IPS-NIHi7 (cell line): Measurements from ENCODE around the gene PRKAR1B.

Source experiments
- DNase-seq: peaks from one replicate; pipeline ENCODE4 v3.0.0; 2012; ENCODE audit warnings: mixed read lengths; ENCODE audit errors: extremely low spot score

The PRKAR1B gene

GRCh38 chr7:727104-727805, at the start of gene PRKAR1B:
Gene PRKAR1B (minus strand): TSS chr7:727281. CDS start chr7:711505, 15,776 bp downstream.
- DNase-seq: peak; percentile 79

DNA sequence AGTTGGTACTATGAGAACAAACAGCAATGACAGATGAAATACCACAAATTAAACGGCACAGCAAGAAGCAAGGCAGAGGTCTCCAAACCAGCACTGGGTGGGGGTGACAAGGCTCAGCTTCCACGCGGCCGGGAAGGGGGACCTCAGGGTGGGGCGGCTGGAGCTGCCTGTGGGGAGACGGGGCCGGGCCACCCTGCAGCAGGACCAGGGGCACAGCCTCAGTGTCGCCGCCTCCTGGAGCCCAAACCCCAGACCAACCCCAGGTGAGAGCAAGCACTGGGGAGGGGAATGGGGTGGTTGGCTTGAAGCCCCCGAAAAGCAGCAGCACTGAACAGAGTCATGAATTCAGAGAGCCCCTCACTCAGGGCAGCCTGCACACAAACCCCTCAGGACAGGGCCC, 49.3 kb upstream of the PRKAR1B start:
- DNase-seq: no peak

- DNase-seq: peak; percentile 95
Observed at GRCh38 chr7:774161-775109, 47.4 kb upstream of the PRKAR1B start.

GRCh38 chr7:773622-773915, 46.5 kb upstream of the PRKAR1B start:
- no peak for DNase-seq

GRCh38 chr7:772861-773621, 46.0 kb upstream of the PRKAR1B start:
- DNase-seq: no peak

DNA sequence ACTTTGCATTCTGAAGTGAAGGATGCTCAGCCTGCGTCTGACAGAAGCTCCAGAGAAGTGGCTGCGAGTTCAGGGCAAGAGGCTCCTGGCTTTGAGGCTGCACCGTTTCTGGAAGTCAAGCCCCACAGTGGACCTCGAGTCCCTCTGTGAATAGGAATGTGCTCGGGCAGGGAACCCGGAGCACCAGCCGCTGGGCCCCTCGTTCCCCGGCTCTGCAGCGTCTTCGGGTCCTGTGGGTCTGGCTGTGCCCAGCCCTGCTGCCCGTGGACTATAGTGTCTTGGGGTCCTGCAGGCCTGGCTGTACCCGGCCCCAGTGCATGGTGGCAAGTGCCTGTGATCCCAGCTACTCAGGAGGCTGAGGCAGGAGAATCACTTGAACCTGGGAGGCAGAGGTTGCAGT, 45.3 kb upstream of the PRKAR1B start:
- no peak for DNase-seq

- no peak for DNase-seq
Observed at GRCh38 chr7:772005-772294, 44.9 kb upstream of the PRKAR1B start.

DNA sequence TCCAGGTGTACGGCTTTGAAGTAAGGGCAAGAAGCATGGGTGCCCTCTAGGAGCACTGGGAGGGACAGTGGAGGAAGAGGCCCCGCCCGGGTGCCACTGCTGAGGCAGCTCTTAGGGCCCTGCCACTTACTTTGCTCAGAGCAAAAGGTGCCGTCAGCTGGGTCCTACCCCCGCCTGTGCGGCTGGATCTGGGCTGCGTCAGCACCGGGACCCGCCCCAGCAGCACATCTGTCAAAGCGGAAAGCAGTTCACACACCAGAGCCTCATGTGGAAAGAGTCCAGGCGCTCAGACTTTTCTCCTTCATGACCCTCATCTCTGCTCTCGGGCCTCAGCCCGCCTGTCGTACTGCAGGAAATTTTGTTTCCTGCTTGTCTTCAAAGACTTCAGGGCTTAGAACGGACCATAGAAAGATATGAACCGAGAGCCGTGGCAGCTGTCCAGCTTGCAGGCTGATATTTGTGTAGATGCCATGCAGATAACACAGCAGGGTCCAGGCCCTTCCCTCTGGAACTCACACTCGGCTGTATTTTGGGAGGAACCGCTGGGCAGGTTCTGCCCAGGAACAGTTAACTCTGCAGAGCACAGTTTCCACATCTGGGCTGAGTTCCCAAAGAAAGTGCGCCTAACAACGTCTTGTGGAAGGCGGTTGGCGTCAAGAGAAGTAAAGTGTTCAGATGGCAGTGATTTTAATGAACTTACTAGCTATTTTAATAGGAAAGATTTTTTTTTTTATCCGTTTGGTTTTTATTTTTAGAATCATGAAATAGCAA, 44.3 kb upstream of the PRKAR1B start:
- DNase-seq: no peak

DNA sequence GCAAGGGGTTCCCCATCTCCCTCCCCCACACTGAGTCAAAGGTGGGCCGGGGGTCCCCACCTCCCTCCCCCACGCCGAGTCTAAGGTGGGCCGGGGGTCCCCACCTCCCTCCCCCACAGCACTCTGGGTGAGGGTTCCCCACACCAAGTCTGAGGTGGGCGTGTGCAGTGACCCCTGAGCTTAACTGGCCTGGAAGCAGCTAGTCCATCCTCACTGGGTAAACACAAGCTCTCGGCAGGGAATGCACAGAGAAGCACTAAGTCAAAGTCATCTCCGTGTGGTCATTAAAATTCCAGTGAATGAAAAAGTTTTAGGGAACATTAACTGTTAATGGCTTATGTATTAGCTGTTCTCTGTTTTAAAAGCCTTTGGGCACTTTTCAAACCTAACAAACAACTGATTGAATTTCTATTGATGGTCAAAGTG, 43.7 kb upstream of the PRKAR1B start:
- no peak for DNase-seq

DNA sequence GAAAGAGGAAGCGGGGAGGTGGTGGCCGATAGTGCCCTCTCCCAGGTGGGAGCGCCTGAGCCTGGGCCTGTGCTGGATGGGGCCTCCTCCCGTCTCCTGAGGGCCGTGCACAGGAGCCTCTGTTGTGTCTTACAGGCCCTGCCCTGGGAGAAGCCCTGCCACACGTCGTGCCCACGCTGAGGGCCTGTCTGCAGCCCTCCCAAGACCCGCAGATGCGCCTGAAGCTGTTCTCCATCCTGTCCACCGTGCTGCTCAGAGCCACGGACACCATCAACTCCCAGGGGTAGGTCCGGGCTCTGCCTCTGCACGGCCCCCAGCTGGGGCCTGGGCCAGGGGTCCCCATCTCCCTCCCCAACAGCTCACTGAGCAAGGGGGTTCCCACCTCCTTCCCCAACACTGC, 43.3 kb upstream of the PRKAR1B start:
- no peak for DNase-seq

DNA sequence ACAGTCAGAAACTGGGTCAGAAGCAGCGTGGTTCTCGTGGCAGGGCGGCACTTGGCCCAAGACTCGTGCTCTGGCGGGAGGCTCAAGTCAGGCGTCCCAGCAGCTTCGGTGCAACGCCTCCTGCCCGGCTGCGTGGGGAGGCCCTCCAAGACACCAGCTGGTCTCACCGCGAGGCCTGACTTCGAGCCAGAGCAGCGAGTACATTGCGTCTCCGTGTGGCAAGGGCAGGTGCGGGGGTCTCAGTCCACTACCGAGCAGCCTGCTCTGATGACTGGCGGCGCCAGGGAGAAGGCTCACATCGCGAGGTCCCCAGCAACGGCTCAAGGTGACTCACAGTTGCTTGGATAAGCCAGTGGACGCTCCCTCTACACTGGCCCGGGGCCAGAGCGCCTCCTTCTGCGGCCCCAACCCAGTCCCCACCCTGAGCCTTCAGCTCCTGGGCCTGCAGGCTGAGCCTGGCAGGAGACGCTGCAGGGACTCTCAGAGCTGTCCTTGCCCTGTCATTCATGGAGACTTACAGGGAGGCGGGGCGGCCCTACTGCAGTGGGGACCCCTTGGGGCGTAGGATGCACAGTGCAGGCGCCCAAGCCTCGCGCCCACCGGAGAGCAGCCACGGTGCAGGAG, 41.9 kb upstream of the PRKAR1B start:
- peak; percentile 67 for DNase-seq

DNA sequence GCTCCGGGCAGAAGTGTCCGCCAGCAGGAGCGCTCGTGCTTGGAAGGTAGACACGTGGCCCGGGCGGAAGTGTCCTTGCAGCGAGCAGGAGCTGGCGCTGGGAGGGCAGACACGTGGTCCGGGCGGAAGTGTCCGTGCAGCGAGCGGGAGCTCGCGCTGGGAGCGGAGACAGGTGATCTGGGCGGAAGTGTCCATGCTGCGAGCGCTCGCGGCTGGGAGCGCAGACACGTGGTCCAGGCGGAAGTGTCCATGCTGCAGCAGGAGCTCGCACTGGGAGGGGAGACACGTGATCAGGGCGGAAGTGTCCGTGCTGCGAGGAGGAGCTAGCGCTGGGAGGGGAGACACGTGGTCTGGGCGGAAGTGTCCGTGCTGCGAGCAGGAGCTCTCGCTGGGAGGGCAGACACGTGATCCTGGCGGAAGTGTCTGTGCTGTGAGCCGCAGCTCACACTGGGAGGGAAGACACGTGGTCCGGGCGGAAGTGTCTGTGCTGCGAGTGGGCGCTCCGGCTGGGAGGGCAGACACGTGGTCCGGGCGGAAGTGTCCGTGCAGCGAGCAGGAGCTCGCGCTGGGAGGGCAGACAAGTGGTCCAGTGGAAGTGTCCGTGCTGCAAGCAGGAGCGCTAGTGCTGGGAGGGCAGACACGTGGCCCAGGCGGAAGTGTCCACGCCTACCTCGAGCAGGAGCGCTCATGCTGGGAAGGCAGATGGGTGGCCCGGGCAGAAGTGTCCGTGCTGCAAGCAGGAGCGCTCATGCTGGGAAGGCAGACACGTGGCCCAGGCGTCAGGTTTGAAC, 41.1 kb upstream of the PRKAR1B start:
- no peak for DNase-seq

GRCh38 chr7:767580-767940, 40.5 kb upstream of the PRKAR1B start:
- DNase-seq: no peak

DNA sequence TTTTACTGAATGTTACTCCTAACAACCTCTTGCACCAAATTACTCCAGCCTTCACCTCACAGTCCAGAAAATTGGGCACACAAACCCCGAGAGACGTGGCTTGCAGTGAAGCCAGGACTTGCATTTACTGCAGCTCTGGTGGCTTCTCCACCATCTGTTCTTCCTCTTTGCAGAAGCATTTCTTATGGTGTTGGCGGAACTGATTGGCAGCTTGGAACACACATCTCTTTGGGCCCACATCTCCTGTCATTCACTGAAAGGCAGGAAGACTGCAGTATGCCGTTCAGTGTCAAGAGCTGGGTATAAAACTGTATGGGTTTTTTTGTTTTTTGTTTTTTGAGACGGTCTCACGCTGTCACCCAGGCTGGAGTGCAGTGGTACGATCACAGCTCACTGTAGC, 38.3 kb upstream of the PRKAR1B start:
- DNase-seq: no peak

GRCh38 chr7:763762-764161, 36.7 kb upstream of the PRKAR1B start:
- no peak for DNase-seq

GRCh38 chr7:762885-763284, 35.8 kb upstream of the PRKAR1B start:
- DNase-seq: no peak

- no peak for DNase-seq
Observed at GRCh38 chr7:761631-762030, 34.5 kb upstream of the PRKAR1B start.

DNA sequence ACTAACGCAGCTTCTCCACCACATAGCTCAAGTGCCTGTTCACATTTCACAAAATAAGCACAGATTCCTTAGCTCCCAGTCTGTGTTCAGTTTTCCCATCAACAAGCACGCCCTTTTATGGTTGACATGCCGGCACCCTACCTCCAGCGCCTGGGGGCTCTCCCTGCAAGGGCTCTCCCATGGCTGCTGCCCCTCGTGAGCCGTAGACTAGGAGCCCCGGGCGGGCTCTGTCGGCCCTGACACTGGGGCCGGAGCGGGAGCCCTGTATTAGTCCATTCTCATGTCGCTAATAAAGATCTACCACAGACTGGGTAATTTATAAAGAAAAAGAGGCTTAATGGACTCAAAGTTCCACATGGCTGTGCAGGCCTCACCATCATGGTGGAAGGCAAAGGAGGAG, 34.0 kb upstream of the PRKAR1B start:
- no peak for DNase-seq

GRCh38 chr7:760006-760405, 32.9 kb upstream of the PRKAR1B start:
- DNase-seq: no peak

GRCh38 chr7:759569-759968, 32.5 kb upstream of the PRKAR1B start:
- DNase-seq: no peak

- DNase-seq: no peak
Observed at GRCh38 chr7:757741-758163, 30.7 kb upstream of the PRKAR1B start.
